Epithelial cell of esophagus (primary cell): ENCODE data around the gene KCNH6.

Experiments used
- DNase-seq: peaks from one replicate; pipeline ENCODE4 v3.0.0; 2010; ENCODE audit warnings: low read depth
- H3K4me3 ChIP-seq: 2 replicates; pipeline ENCODE4 v1.5.1; 2011; ENCODE audit warnings: mild to moderate bottlenecking, low read length, control low read depth
- CTCF ChIP-seq: IDR thresholded peaks from 2 replicates; pipeline ENCODE4 v1.5.1; 2011; ENCODE audit warnings: low read depth, mild to moderate bottlenecking, low read length, control low read depth, inconsistent platforms; ENCODE audit not compliant: insufficient read depth; ENCODE audit errors: missing control alignments

Gene KCNH6

DNA sequence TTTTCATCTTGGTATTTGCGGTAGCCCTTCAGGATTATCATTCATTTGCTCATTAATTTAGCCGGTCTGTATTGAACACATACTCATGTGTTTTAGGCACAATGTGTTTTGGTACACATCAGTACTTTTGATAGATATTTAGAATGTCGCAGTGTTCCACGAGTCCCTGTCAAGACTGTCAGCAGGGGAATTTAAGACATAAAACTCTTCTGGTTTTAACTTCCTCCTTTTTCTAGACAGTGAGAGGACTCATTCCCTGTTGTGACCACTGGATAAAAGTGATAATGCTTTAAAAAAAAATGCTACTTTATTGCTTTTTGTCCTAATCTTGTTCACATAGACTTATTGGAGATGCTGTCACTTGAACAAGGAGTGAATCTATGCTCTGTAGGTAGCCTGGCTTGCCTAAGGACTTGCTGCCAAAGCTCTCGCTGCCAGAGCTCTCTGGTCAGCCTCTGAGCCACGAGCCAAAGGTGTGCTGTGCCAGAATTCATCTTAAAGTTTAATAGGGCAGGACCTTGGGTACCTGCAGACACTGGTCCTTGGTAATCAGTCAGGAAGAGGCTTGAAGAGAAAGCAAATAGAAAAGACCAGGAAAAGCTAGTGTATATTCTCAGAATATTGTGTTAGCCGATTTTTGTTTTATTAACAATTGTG lies 32.5 kb downstream of the KCNH6 start:
- DNase-seq = no peak

GRCh38 chr17:63557416-63557815 lies 34.3 kb downstream of the KCNH6 start:
- H3K4me3 ChIP-seq = no peak overlapping the region
- DNase-seq = no peak
- TF ChIP-seq CTCF = no peak

More for the DNA sequence above, 32.5 kb downstream of the KCNH6 start:
- no peak for TF ChIP-seq CTCF
- H3K4me3 ChIP-seq = no peak overlapping the region

- DNase-seq = no peak
- H3K4me3 ChIP-seq = no peak overlapping the region
- TF ChIP-seq CTCF = no peak
These were observed 35.3 kb downstream of the KCNH6 start for GRCh38 chr17:63558441-63558840.

DNA sequence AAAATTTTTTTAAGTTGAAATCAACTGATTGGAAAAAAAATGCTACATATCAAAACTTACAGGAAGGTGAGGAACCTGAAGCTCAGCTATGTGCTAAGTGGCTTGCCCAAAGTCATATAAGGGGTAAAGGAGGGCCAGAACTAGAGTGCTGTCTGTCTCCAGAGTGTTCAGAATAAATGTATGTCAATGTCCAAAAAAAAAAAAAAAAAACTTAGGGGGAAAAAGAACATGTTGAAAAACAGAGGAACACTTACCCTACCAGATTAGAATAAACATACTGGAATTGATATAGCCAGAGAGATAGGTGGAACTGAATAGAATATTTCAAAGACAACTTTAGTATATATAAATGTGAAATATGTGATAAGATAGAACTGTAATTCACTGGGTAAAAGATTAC lies 38.7 kb downstream of the KCNH6 start:
- no peak for DNase-seq
- no peak overlapping the region for H3K4me3 ChIP-seq
- no peak for TF ChIP-seq CTCF

DNA sequence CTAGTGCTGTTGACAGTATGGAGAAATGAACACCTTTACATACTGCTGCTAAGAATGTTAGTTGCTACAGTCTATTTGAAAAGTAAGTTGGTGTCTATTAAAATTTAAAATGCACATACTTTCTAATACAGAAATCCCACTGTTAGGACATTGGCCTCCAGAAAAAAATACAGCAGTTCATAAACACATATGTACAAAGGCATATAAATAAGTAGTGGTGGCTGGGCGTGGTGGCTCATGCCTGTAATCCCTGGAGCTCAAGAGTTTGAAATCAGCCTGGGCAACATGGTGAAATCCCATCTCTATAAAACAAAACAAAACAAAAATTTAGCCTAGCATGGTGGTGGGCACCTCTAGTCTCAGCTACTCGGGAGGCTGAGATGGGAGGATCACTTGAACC lies 40.2 kb downstream of the KCNH6 start:
- TF ChIP-seq CTCF = no peak
- H3K4me3 ChIP-seq = no peak overlapping the region
- no peak for DNase-seq

GRCh38 chr17:63564562-63564961 lies 41.4 kb downstream of the KCNH6 start:
- no peak for DNase-seq
- no peak overlapping the region for H3K4me3 ChIP-seq
- no peak for TF ChIP-seq CTCF

GRCh38 chr17:63567229-63567628 lies 44.1 kb downstream of the KCNH6 start:
- no peak for TF ChIP-seq CTCF
- no peak for DNase-seq
- no peak overlapping the region for H3K4me3 ChIP-seq
